Adrenal gland (tissue), 12 donors: ENCODE results near the gene BAMBI. TPM values are rescaled to one million over a fixed set of nuclear protein-coding genes. Genes with fewer than 3 reads are reported as not detected.

Experiments
- DNase-seq, 7 donors: peaks; one replicate each; pipeline ENCODE4 v3.0.0-alpha.2; 2019 to 2020
- H3K27ac ChIP-seq, 5 donors: fragments of 200-600 bp; sonication (generic) in 4 of 5; 1 replicate in 3 of 5; 2 replicates in 2 of 5; pipeline versions ENCODE4 v1.5.1 to v1.8.0; 2016 to 2020; ENCODE audit warnings: mild to moderate bottlenecking in 1 of 5
- H3K27me3 ChIP-seq: fragments of 200-600 bp; 2 replicates; pipeline ENCODE4 v1.8.0; 2021
- H3K36me3 ChIP-seq, 2 donors: fragments of 200-600 bp; replicated peaks in 1 of 2; 1 replicate in 1 of 2; 2 replicates in 1 of 2; pipeline versions ENCODE4 v1.5.1 to v1.8.0; 2018 to 2022
- H3K4me1 ChIP-seq, 2 donors: fragments of 200-600 bp; replicated peaks in 1 of 2; 1 replicate in 1 of 2; 2 replicates in 1 of 2; pipeline versions ENCODE4 v1.5.1 to v1.8.0; 2018 to 2021
- H3K4me3 ChIP-seq, 4 donors: fragments of 200-600 bp; sonication (generic) in 3 of 4; one replicate each; pipeline ENCODE4 v1.5.1; 2016 to 2018
- H3K9me3 ChIP-seq, 3 donors: fragments of 200-600 bp; sonication (generic) in 1 of 3; replicated peaks in 1 of 3; 1 replicate in 2 of 3; 2 replicates in 1 of 3; pipeline versions ENCODE4 v1.5.1 to v1.8.0; 2016 to 2021
- POLR2A ChIP-seq, 2 donors: fragments of 450-650 bp; IDR thresholded peaks; one replicate each; pipeline ENCODE4 v1.6.1; 2017; ENCODE audit warnings: antibody characterized with exemption in 2 of 2, mild to moderate bottlenecking in 2 of 2, moderate library complexity in 1 of 2
- WGBS, 4 donors: extraction: QIAGEN DNeasy Blood & Tissue Kit in 2 of 4; methylation state at CpG; one replicate each; pipeline versions ENCODE4 v1.1.5 to v1.1.7; 2013 to 2017; 5-methylcytosine and 5-hydroxymethylcytosine counted together
- intact Hi-C, 2 donors: fragments of 100-400 bp; cut with DNase I; formaldehyde crosslinking; loops; one replicate each; pipeline versions ENCODE4 v1.14.1 to v1.15.0; 2022 to 2023
- polyA plus RNA-seq, 3 donors: library from polyadenylated mRNA; stranded (reverse); fragments of 200-250 nt in 2 of 3; fragments of 350-450 nt in 1 of 3; fragmentation: Illumina TruSeq in 1 of 3; extraction: RNeasy Lipid Tissue Mini Kit (QIAGEN cat#74804) in 1 of 3; gene quantifications; one replicate each; pipeline ENCODE4 v1.2.3, GENCODE V29; 2013 to 2014
- total RNA-seq, 9 donors: library from RNA; depleted of rRNA in 4 of 9; stranded (reverse); fragments of >200 nt in 4 of 9; fragments of 120-200 nt in 1 of 9; fragmentation: NEBNext Ultra II Directional in 1 of 9; extraction: Animal tissue kit (Norgen Biotek cat#: 25700) in 1 of 9; gene quantifications; one replicate each; pipeline versions ENCODE4 v1.1.0 to v1.2.4, GENCODE V29; 2013 to 2023
- TF ChIP-seq, protein P1 (sequence below), 6 experiments: fragments of 450-650 bp in 4 of 6; fragments of 200-600 bp in 2 of 6; sonication (generic) in 1 of 6; IDR thresholded peaks; 1 replicate in 5 of 6; 2 replicates in 1 of 6; pipeline versions ENCODE4 v1.5.1 to v1.8.0; 2016 to 2021; ENCODE audit warnings: antibody characterized with exemption in 6 of 6, mild to moderate bottlenecking in 2 of 6, moderate library complexity in 1 of 6
- donor health status: healthy with polysubstance abuse.
- donor health status: Bipolar disorder and iron deficiency.
- donor health status: DM: yes; HTN: yes; CAD: no.
- donor health status: DM: no; HTN: no; CAD: no.
- donor health status: DM: no; HTN: no; CAD: no.
- donor health status: DM: yes; HTN: yes; CAD: no.

BAMBI gene
- total and polyA plus RNA-seq, 12 donors = 19.5 to 114 (median 71.9) TPM

DNA sequence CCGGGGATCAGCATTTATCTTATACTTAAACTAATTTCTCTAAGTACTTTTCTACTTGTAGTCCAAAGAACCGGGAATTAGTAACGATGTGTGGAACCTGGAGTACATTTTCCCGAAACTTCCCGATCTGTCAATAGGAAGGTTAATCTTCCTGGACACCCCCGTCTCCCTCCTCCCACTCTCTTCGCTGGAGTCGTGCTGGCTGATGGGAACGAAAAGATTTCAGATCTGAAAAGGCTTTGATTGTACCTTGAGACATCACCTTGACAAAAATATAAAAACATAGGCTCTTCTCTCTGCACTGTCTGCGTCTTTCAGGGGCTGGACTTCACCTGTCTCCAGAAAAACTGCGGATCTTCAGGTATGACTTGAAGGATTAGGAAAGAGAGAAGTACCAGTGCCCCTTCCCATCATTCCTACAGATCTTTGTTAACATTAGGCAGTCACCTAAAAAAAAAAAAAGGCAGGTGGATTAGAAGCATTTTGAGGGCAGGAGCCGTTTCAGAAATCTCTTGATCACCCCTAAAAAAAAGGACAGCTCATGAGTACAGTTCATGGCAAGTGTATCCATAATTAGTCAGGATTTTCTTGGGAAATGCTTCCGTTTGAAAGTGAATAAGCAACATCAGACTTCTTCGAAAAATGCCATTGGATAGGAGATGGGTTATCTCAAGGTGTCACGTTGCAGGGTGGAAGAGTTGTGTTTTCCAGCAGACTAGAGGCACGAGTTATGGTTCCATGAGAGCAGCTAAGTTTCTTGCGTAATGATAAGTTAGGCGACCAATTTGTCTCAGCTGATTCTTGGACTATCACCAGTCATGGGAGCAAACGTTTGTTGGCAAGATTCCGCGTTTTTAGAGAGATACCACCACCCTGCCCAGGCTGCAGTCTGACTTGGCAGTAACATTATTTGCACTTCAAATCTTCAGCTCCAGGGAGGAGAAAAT lies 7.8 kb upstream of the BAMBI start:
- no peak for DNase-seq
- no peaks in the 10 kb centered on the region for H3K27me3 ChIP-seq
- peaks cover 0 to 6% of the 10 kb centered on the region in 2 donors for H3K4me1 ChIP-seq
- no peaks in the 10 kb centered on the region for H3K36me3 ChIP-seq
- WGBS, 4 donors = 36 to 42% (median 38%) methylated on average over 21 of the region's 21 CpGs
- peak overlapping the region in 1 of 5 donors; percentile 58 for H3K27ac ChIP-seq
- peak overlapping the region in 1 of 4 donors; percentile 59 for H3K4me3 ChIP-seq
- no peaks in the 10 kb centered on the region for H3K9me3 ChIP-seq
- TF ChIP-seq, protein P1, sequence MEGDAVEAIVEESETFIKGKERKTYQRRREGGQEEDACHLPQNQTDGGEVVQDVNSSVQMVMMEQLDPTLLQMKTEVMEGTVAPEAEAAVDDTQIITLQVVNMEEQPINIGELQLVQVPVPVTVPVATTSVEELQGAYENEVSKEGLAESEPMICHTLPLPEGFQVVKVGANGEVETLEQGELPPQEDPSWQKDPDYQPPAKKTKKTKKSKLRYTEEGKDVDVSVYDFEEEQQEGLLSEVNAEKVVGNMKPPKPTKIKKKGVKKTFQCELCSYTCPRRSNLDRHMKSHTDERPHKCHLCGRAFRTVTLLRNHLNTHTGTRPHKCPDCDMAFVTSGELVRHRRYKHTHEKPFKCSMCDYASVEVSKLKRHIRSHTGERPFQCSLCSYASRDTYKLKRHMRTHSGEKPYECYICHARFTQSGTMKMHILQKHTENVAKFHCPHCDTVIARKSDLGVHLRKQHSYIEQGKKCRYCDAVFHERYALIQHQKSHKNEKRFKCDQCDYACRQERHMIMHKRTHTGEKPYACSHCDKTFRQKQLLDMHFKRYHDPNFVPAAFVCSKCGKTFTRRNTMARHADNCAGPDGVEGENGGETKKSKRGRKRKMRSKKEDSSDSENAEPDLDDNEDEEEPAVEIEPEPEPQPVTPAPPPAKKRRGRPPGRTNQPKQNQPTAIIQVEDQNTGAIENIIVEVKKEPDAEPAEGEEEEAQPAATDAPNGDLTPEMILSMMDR (IDR thresholded peaks at IDR 0.05) = no peak
- no peak for TF ChIP-seq POLR2A (IDR thresholded peaks at IDR 0.05)
- intact Hi-C loops = loop anchor here (5.0 to 10.0 kb wide), 5 partner anchors 208 to 635 kb away; no protein-coding TSS in a partner anchor

DNA sequence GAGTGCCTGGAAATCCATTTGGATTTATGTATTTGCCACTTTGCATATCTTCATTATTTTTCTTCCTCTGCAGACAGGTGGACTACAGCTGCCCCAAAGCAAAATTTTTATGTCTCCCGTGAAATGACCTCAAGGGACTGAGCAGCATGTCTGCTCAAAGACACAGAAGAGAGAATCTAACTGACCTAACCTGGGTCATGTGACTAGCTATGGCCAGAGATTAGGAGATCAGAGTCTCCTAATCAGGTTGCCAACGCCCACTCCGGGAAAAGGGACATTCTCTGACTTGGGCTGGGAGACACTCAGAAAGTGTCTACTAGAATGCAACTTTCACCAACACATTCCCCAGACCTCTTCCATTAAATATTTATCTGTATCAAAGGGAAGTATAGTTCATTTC lies 2.5 kb upstream of the BAMBI start:
- TF ChIP-seq, protein P1 (IDR thresholded peaks at IDR 0.05) = no peak
- no peak for TF ChIP-seq POLR2A (IDR thresholded peaks at IDR 0.05)
- Histone ChIP-seq H3K36me3 (no peaks in the 10 kb centered on the region), H3K27me3 (no peaks in the 10 kb centered on the region), H3K4me3 (no peak overlapping the region), H3K27ac (no peak overlapping the region), H3K4me1 (peaks cover 0 to 9% of the 10 kb centered on the region in 2 donors), H3K9me3 (no peaks in the 10 kb centered on the region)
- DNase-seq = no peak
- 85 to 92% (median 90%) methylated on average over 3 of the region's 3 CpGs for WGBS, 4 donors
- intact Hi-C loops = loop anchor here in 1 of 2 donors (5.0 kb wide), 1 partner anchor 313 kb away; no protein-coding TSS in a partner anchor

DNA sequence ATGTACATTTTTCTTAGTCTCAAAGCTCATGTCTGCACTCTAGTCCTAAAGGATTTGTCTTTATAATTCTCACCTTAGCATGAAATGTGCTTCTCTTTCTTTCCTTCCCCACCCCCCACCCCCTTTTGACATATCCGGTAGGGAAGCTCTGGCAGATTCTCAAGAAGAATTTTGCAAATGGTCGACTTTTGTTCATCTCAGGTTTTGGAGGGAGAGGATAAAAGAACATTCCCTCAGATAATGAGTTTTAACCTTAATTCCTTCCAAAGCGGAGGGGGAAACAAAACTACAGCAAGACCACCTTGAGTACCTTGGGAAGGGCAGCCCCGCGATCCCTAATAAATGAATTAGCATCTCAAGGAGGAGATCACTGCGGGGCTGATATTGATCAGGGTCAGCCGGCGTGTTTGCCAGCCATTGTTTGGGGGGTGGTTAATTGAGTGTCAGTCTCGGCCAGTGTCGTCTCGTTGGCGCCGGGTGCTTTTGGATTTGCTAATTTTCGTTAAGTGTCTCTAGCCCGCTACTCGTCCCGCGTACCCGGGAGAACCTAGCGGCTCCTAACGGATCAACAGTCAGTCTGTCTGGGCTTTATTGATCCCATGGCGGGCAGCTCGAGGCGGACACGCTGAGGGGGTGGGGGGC lies 874 bp upstream of the BAMBI start:
- Histone ChIP-seq H3K27me3 (no peaks in the 10 kb centered on the region), H3K27ac (peak overlapping the region in 2 of 5 donors; percentile 41 to 64)
- TF ChIP-seq, protein P1 (IDR thresholded peaks at IDR 0.05) = no peak
- no peak for TF ChIP-seq POLR2A (IDR thresholded peaks at IDR 0.05)

More for the DNA sequence above, 874 bp upstream of the BAMBI start:
- WGBS, 4 donors = 3 to 18% (median 6%) methylated on average over 15 to 25 of the region's 25 CpGs
- intact Hi-C loops = loop anchor here in 1 of 2 donors (5.0 kb wide), 1 partner anchor 311 kb away; no protein-coding TSS in a partner anchor
- peaks cover 0 to 19% of the 10 kb centered on the region in 2 donors for H3K4me1 ChIP-seq
- H3K9me3 ChIP-seq = no peaks in the 10 kb centered on the region
- peak in 5 of 7 donors; percentile 40 to 69 (median 51) for DNase-seq
- no peaks in the 10 kb centered on the region for H3K36me3 ChIP-seq
- H3K4me3 ChIP-seq = peak overlapping the region in 3 of 4 donors; percentile 44 to 84 (median 58)
